Measurements from ENCODE around the gene RTN1. TPM values are rescaled to one million over a fixed set of nuclear protein-coding genes. Genes with fewer than 3 reads are reported as not detected.

RTN1 gene
- total RNA-seq, 1 donor from 2014 or later = 518 TPM

- H3K27ac Mint-ChIP-seq (ENCODE audit: unreplicated experiment) = no peak overlapping the region
- H3K9me3 Mint-ChIP-seq (ENCODE audit: unreplicated experiment) = peaks cover 10% of the 10 kb centered on the region
- no peak for TF ChIP-seq CTCF (IDR thresholded peaks at IDR 0.05; ENCODE audit: partially characterized antibody, unreplicated experiment)
- DNase-seq = no peak
- peaks cover 25% of the 10 kb centered on the region for H3K36me3 Mint-ChIP-seq (ENCODE audit: unreplicated experiment)
- H3K4me3 Mint-ChIP-seq (ENCODE audit: unreplicated experiment) = no peak overlapping the region
- H3K4me1 Mint-ChIP-seq (ENCODE audit: low read depth, unreplicated experiment) = peaks cover 4% of the 10 kb centered on the region
- peaks cover 5% of the 10 kb centered on the region for H3K27me3 Mint-ChIP-seq (ENCODE audit: unreplicated experiment)
These were observed 236.0 kb downstream of the RTN1 start for GRCh38 chr14:59634617-59635016.

GRCh38 chr14:59633486-59633885, 237.1 kb downstream of the RTN1 start:
- Mint-ChIP-seq H3K27ac (ENCODE audit: unreplicated experiment) (no peak overlapping the region), H3K36me3 (ENCODE audit: unreplicated experiment) (peaks cover 19% of the 10 kb centered on the region), H3K27me3 (ENCODE audit: unreplicated experiment) (peaks cover 5% of the 10 kb centered on the region), H3K4me3 (ENCODE audit: unreplicated experiment) (no peak overlapping the region), H3K9me3 (ENCODE audit: unreplicated experiment) (peaks cover 13% of the 10 kb centered on the region), H3K4me1 (ENCODE audit: low read depth, unreplicated experiment) (peaks cover 4% of the 10 kb centered on the region)
- DNase-seq = no peak
- TF ChIP-seq CTCF (IDR thresholded peaks at IDR 0.05; ENCODE audit: partially characterized antibody, unreplicated experiment) = no peak

GRCh38 chr14:59632381-59632780, 238.2 kb downstream of the RTN1 start:
- H3K4me3 Mint-ChIP-seq (ENCODE audit: unreplicated experiment) = no peak overlapping the region
- peaks cover 8% of the 10 kb centered on the region for H3K4me1 Mint-ChIP-seq (ENCODE audit: low read depth, unreplicated experiment)
- TF ChIP-seq CTCF (IDR thresholded peaks at IDR 0.05; ENCODE audit: partially characterized antibody, unreplicated experiment) = peak; percentile 76
- peak; percentile 72 for DNase-seq
- H3K9me3 Mint-ChIP-seq (ENCODE audit: unreplicated experiment) = peaks cover 15% of the 10 kb centered on the region
- peaks cover 5% of the 10 kb centered on the region for H3K27me3 Mint-ChIP-seq (ENCODE audit: unreplicated experiment)
- H3K36me3 Mint-ChIP-seq (ENCODE audit: unreplicated experiment) = peaks cover 14% of the 10 kb centered on the region
- no peak overlapping the region for H3K27ac Mint-ChIP-seq (ENCODE audit: unreplicated experiment)

- Mint-ChIP-seq H3K4me3 (ENCODE audit: unreplicated experiment) (peak overlapping the region; percentile 85), H3K4me1 (ENCODE audit: low read depth, unreplicated experiment) (peaks cover 13% of the 10 kb centered on the region), H3K27ac (ENCODE audit: unreplicated experiment) (peak overlapping the region; percentile 84), H3K27me3 (ENCODE audit: unreplicated experiment) (peaks cover 5% of the 10 kb centered on the region), H3K36me3 (ENCODE audit: unreplicated experiment) (peaks cover 12% of the 10 kb centered on the region), H3K9me3 (ENCODE audit: unreplicated experiment) (peaks cover 18% of the 10 kb centered on the region)
- peak; percentile 36 for DNase-seq
- peak; percentile 71 for TF ChIP-seq CTCF (IDR thresholded peaks at IDR 0.05; ENCODE audit: partially characterized antibody, unreplicated experiment)
These were observed 239.3 kb downstream of the RTN1 start for GRCh38 chr14:59631237-59631636.

GRCh38 chr14:59630288-59630963, 240.2 kb downstream of the RTN1 start:
- peaks cover 18% of the 10 kb centered on the region for H3K9me3 Mint-ChIP-seq (ENCODE audit: unreplicated experiment)
- H3K36me3 Mint-ChIP-seq (ENCODE audit: unreplicated experiment) = peaks cover 10% of the 10 kb centered on the region
- peaks cover 5% of the 10 kb centered on the region for H3K27me3 Mint-ChIP-seq (ENCODE audit: unreplicated experiment)
- DNase-seq = peak; percentile 75
- TF ChIP-seq CTCF (IDR thresholded peaks at IDR 0.05; ENCODE audit: partially characterized antibody, unreplicated experiment) = no peak
- H3K4me3 Mint-ChIP-seq (ENCODE audit: unreplicated experiment) = peak overlapping the region; percentile 91
- H3K27ac Mint-ChIP-seq (ENCODE audit: unreplicated experiment) = peak overlapping the region; percentile 99
- H3K4me1 Mint-ChIP-seq (ENCODE audit: low read depth, unreplicated experiment) = peaks cover 13% of the 10 kb centered on the region

Measured in glutamatergic neuron (in vitro differentiated cells).